GM21825 (cell line): ENCODE measurements around the gene CDKN3.
"Not testable (repeated sequence)": the region's sequence is repeated elsewhere in the genome, so short reads cannot be mapped to it uniquely, and the experiment has no call there.

Experiments used
- ATAC-seq: cut with Tn5 transposase; IDR thresholded peaks from one replicate; pipeline ENCODE4 v1.9.1; 2021; ENCODE audit warnings: mild to moderate bottlenecking, moderate library complexity; ENCODE audit not compliant: unreplicated experiment

CDKN3 gene

DNA sequence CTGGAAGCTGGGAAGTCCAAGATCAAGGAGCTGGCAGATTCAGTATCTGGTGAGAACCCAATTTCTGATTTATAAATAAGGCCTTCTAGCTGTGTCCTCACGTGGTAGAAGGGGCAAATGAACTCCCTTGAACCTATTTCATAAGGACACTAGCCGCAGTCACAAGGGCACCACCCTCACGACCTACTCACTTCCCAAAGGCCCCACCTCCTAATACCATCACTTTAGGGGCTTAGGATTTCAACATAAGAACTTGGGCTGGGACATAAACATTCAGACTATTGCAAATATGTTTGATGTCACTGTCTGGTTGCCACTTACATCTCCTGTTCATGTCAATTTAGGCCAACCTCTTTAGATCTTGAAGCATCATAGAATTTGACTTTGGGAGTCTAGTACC is 55.2 kb downstream of the CDKN3 start:
- no peak for ATAC-seq

DNA sequence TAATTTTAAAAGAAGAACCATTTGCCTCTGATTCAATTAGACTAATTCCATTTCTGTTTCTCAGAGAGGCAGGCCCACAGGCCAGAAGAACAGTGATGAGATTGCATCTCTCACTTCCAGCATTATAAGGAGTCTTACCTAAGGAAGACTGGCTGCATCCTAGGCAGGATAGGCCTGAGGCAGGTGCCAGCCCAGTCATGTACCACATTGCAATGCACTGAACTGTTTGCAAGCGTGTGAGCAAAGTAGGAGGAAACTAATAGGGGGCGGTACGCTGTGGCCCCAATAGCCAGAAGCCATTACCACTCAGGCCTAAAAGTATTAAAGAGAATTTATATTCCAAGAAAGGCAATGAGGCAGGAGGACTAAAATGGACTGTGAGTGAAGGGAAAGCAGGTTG is 56.4 kb downstream of the CDKN3 start:
- ATAC-seq, result no peak

DNA sequence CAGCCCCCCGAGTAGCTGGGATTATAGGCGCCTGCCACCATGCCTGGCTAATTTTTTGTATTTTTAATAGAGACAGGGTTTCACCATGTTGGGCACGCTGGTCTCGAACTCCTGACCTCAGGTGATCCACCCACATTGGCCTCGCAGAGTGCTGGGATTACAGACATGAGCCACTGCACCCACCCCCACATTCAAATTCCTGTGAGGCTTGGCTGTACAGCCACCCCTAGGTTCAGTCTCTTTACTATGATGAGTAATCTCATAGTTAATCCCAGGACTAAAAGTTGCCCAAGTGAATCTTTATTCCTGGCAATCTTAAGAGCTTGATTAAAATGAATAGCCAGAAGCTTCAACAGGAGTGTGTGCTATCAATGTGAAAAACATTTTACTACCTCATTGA is 57.2 kb downstream of the CDKN3 start:
- not testable (repeated sequence) for ATAC-seq

DNA sequence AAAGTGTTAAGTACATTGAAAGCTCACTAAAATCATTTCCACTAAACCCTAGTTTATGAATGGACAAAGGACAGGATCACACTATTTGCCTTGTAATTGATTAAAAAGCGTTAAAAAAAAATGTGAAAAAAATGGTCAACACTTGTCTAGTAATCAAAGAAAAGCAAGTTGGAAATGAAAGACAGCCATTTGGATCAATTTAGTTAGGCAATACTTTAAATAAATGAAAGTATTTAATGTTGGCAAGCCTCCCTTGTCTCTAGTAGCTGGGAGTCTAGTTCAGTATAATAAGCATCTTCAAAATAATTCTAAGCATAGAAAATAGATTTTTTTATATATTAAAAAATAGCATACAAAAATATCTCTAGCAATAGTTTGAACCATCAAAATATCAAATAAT is 58.6 kb downstream of the CDKN3 start:
- ATAC-seq, result no peak

DNA sequence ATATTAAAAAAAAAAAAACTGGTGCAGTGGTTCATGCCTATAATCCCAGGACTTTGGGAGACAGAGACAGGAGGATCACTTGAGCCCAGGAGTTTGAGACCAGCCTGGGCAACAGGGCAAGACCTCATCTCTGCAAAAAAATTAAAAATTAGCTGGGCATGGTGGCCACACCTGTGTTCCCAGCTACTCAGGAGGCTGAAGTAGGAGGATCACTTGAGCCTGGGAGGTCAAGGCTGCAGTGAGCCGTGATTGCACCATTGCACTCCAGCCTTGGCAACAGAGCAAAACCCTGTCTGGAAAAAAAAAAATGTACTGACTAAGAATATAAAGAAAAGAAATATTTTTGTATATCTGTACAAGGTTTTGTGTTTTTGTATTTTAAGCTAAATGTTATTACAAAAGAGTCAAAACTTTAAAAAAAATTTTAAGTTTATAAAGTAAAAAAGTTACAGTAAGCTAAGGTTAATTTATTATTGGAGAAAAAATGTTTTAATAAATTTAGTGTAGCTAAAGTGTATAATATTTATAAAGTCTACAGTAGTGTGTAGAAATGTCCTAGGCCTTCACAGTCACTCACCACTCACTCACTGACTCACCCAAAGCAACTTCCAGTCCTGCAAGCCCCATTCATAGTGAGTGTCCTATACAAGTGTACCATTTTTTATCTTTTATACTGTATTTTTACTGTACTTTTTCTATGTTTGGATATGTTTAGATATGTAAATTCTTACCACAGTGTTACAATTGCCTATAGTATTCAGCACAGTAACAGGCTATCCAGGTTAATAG is 60.2 kb downstream of the CDKN3 start:
- not testable (repeated sequence) for ATAC-seq

DNA sequence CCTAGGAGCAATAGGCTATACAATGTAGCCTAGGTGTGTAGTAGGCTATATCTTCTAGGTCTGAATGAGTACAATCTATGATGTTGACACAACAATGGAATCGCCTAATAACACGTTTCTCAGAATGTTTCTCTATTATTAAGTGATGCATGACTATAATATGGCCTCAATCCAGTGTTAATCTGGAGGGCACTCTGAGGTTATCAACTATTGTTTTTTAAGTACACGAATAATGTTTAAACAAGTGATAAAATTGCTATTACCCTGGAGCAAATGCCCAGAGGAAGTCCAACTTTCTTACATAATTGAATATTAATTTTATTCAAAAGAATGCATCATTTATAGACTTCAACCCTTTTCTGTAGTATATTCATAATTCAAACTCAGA is 60.8 kb downstream of the CDKN3 start:
- ATAC-seq, result no peak

DNA sequence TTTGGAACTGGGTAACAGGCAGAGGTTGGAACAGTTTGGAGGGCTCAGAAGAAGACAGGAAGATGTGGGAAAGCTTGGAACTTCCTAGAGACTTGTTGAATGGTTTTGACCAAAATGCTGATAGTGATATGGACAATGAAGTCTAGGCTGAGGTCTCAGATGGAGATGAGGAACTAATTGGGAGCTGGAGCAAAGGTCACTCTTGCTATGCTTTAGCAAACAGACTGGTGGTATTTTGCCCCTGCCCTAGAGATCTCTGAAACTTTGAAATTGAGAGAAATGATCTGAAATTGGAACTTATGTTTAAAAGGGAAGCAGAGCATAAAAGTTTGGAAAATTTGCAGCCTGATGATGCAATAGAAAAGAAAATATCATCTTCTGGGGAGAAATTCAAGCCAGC is 61.7 kb downstream of the CDKN3 start:
- not testable (repeated sequence) for ATAC-seq

DNA sequence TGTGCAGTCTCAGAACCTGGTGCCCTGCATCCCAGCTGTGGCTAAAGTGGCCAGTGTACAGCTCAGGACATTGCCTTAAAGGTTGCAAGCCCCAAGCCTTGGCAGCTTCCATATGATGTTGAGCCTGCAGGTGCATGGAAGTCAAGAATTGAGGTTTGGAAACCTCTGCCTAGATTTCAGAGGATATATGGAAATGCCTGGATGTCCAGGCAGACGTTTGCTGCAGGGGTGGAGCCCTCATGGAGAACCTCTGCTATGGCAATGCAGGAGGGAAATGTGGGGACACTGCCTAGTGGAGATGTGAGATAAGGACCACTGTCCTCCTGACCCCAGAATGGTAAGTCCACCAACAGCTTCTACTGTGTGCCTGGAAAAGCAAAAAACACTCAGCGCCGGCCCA is 62.3 kb downstream of the CDKN3 start:
- ATAC-seq, result no peak

DNA sequence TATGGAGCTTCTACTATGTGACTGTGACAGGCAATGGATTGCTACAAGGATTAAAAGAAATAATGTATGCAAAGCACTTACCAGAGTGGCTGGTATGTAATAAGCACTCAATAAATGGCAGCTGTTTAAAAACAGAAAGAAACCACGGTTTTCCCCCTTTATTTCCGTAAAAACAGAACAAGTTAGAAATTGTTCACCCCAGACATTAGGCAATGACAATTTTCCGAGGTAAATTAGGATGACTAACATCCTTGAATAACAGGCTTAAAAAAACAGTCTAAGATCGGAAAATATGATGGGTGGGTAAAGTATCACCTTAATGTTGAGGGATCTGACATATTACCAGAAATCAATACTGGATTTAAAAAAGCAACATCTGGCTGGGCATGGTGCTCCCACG is 65.2 kb downstream of the CDKN3 start:
- ATAC-seq, result no peak

DNA sequence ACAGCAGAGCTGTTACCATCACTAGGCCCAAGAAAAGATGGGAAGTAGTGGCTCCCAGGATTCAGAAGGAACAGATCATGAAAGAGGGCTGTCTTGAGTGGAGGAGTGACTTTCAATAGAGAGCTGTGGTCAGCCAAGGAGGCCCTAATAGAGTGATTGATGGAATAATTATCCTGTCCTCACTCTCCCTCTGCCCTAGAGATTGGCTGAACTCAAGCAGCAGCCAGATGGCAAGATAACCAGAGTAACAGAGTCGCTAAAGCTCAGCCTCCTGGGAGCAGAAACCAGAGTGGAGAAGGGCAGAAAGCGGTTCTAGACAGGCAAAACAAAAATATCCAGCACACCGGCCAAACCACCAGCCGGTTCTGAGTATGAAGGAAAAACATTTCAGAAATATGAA is 68.8 kb downstream of the CDKN3 start:
- no peak for ATAC-seq

DNA sequence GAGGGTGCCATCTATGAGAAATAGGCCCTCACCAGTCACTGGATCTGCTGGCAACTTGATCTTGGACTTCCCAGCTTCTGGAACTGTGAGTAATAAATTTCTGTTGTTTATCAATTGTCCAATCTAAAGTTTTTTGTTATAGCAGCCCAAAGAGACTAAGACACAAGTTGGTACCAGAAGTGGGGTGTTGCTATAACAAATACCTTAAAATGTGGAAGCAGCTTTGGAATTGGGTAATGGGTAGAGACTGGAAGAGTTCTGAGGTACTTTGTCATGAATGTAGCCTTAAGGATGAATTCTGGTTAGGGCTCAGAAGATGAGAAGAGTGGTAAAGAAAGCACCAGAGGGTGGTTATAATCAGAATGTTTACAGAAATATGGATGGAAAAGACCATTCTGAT is 70.5 kb downstream of the CDKN3 start:
- ATAC-seq, result no peak
